Measurements from ENCODE around the gene OR1L8.

DNA sequence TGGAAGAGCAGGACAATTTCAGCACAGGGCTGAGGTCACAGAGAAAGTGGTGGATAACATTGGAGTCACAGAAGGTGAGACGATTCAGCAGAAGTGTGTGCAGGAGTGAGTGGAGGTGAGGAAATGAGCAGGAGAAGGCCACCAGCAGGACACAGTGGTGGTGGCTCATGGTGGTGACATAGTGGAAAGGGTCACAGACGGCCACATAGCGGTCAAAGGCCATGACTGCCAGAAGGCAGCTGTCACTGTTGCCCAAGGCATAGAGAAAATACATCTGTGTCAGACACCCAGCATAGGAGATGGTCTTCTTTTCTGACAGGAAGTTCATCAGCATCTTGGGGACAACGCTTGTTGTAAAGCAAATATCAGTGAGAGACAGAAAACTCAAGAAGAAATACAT, 15.3 kb downstream of the OR1L8 start:
- TF ChIP-seq IRF2 (CRISPR knock-in tag; IDR thresholded peaks at IDR 0.05) (no peak), ZNF133 (CRISPR knock-in tag; IDR thresholded peaks at IDR 0.05) (no peak), ZNF316 (IDR thresholded peaks at IDR 0.05) (no peak), POLR2A (conservative IDR thresholded peaks at IDR 0.05) (no peak), SREBF2 (CRISPR knock-in tag; IDR thresholded peaks at IDR 0.05) (no peak), EZH2 (IDR thresholded peaks at IDR 0.05; ENCODE audit: borderline replicate concordance, low read depth, low read length) (no peak), ATF7 (IDR thresholded peaks at IDR 0.05) (no peak), ETV6 (IDR thresholded peaks at IDR 0.05; ENCODE audit: borderline replicate concordance in 1 of 2, low read depth in 2 of 2, low read length in 1 of 2) (no peak), ETV6 (CRISPR knock-in tag; IDR thresholded peaks at IDR 0.05; ENCODE audit: borderline replicate concordance) (no peak)
- TF ChIP-seq, protein P1, sequence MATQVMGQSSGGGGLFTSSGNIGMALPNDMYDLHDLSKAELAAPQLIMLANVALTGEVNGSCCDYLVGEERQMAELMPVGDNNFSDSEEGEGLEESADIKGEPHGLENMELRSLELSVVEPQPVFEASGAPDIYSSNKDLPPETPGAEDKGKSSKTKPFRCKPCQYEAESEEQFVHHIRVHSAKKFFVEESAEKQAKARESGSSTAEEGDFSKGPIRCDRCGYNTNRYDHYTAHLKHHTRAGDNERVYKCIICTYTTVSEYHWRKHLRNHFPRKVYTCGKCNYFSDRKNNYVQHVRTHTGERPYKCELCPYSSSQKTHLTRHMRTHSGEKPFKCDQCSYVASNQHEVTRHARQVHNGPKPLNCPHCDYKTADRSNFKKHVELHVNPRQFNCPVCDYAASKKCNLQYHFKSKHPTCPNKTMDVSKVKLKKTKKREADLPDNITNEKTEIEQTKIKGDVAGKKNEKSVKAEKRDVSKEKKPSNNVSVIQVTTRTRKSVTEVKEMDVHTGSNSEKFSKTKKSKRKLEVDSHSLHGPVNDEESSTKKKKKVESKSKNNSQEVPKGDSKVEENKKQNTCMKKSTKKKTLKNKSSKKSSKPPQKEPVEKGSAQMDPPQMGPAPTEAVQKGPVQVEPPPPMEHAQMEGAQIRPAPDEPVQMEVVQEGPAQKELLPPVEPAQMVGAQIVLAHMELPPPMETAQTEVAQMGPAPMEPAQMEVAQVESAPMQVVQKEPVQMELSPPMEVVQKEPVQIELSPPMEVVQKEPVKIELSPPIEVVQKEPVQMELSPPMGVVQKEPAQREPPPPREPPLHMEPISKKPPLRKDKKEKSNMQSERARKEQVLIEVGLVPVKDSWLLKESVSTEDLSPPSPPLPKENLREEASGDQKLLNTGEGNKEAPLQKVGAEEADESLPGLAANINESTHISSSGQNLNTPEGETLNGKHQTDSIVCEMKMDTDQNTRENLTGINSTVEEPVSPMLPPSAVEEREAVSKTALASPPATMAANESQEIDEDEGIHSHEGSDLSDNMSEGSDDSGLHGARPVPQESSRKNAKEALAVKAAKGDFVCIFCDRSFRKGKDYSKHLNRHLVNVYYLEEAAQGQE (IDR thresholded peaks at IDR 0.05; ENCODE audit: borderline replicate concordance): no peak
- TF ChIP-seq, protein P1 (CRISPR knock-in tag; IDR thresholded peaks at IDR 0.05; ENCODE audit: low read depth): no peak
- TF ChIP-seq, protein P2, sequence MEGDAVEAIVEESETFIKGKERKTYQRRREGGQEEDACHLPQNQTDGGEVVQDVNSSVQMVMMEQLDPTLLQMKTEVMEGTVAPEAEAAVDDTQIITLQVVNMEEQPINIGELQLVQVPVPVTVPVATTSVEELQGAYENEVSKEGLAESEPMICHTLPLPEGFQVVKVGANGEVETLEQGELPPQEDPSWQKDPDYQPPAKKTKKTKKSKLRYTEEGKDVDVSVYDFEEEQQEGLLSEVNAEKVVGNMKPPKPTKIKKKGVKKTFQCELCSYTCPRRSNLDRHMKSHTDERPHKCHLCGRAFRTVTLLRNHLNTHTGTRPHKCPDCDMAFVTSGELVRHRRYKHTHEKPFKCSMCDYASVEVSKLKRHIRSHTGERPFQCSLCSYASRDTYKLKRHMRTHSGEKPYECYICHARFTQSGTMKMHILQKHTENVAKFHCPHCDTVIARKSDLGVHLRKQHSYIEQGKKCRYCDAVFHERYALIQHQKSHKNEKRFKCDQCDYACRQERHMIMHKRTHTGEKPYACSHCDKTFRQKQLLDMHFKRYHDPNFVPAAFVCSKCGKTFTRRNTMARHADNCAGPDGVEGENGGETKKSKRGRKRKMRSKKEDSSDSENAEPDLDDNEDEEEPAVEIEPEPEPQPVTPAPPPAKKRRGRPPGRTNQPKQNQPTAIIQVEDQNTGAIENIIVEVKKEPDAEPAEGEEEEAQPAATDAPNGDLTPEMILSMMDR (IDR thresholded peaks at IDR 0.05 in 2 of 3, conservative IDR thresholded peaks at IDR 0.05 in 1 of 3; ENCODE audit: insufficient read depth in 2 of 3, low read depth in 1 of 3, low read length in 3 of 3): no peak
- TF ChIP-seq, protein P3, sequence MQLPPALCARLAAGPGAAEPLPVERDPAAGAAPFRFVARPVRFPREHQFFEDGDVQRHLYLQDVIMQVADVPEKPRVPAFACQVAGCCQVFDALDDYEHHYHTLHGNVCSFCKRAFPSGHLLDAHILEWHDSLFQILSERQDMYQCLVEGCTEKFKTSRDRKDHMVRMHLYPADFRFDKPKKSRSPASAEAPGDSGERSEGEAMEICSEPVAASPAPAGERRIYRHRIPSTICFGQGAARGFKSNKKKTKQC (CRISPR knock-in tag; IDR thresholded peaks at IDR 0.05): no peak
- TF ChIP-seq, protein P4, sequence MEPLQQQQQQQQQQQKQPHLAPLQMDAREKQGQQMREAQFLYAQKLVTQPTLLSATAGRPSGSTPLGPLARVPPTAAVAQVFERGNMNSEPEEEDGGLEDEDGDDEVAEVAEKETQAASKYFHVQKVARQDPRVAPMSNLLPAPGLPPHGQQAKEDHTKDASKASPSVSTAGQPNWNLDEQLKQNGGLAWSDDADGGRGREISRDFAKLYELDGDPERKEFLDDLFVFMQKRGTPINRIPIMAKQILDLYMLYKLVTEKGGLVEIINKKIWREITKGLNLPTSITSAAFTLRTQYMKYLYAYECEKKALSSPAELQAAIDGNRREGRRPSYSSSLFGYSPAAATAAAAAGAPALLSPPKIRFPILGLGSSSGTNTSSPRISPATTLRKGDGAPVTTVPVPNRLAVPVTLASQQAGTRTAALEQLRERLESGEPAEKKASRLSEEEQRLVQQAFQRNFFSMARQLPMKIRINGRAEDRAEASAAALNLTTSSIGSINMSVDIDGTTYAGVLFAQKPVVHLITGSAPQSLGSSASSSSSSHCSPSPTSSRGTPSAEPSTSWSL (CRISPR knock-in tag; IDR thresholded peaks at IDR 0.05; ENCODE audit: borderline replicate concordance): no peak
- TF ChIP-seq, protein P5, sequence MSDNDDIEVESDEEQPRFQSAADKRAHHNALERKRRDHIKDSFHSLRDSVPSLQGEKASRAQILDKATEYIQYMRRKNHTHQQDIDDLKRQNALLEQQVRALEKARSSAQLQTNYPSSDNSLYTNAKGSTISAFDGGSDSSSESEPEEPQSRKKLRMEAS (CRISPR knock-in tag; IDR thresholded peaks at IDR 0.05): no peak
- TF ChIP-seq, protein P6, sequence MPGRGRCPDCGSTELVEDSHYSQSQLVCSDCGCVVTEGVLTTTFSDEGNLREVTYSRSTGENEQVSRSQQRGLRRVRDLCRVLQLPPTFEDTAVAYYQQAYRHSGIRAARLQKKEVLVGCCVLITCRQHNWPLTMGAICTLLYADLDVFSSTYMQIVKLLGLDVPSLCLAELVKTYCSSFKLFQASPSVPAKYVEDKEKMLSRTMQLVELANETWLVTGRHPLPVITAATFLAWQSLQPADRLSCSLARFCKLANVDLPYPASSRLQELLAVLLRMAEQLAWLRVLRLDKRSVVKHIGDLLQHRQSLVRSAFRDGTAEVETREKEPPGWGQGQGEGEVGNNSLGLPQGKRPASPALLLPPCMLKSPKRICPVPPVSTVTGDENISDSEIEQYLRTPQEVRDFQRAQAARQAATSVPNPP (IDR thresholded peaks at IDR 0.05; ENCODE audit: borderline replicate concordance, insufficient read depth, insufficient read length): no peak

Data from K562 (cell line).